SK-N-MC (cell line): ENCODE data around the gene RAB37.

Experiments
- EZH2 ChIP-seq: fragments of 200-600 bp; sonication (generic); IDR thresholded peaks from one replicate; pipeline ENCODE4 v1.6.1; 2017; ENCODE audit warnings: antibody characterized with exemption
- POLR2AphosphoS5 ChIP-seq: IDR thresholded peaks from 2 replicates; pipeline ENCODE4 v1.6.1; 2012; ENCODE audit warnings: mild to moderate bottlenecking, low read depth, low read length, borderline replicate concordance

DNA sequence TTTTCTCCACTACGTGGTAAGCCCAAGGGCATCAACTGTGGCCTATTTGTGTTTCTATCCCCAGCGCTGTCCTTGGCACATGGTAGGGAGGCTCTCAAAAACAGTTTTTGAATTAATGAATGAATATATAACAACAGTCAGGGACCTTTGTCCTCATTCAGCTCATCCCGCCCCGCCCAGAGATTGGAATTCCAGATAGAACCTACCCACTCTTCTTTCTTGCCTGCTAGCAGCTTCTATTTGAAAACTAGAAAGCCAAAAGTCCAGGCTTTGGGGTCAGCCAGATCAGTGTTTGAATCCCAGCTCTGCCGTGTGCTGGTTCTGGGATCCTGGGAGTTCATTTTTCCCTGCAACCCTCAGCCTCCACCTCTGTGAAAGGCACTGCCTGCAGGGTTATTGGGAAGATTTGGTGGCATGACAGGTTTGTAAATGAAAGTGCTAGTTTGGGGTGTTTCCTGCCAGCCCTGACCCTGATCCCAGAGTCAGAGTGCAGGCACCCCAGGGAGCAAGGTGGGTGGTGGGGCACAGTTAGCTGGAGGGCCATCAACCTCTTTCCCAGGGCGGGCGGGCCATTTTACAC, 15.9 kb downstream of the RAB37 start:
- no peak for TF ChIP-seq EZH2
- TF ChIP-seq POLR2AphosphoS5: no peak
